Gastrocnemius medialis (tissue), 4 donors: Measurements from ENCODE around the gene MECR.

Source experiments
- CTCF ChIP-seq, 5 experiments: fragments of 450-650 bp in 3 of 5; fragments of 200-600 bp in 2 of 5; sonication (generic) in 2 of 5; IDR thresholded peaks in 4 of 5; conservative IDR thresholded peaks in 1 of 5; 1 replicate in 4 of 5; 2 replicates in 1 of 5; pipeline ENCODE4 v1.5.1; 2016 to 2019; ENCODE audit warnings: antibody characterized with exemption in 5 of 5, mild to moderate bottlenecking in 3 of 5, moderate library complexity in 3 of 5
- POLR2A ChIP-seq, 2 donors: fragments of 450-650 bp; IDR thresholded peaks; one replicate each; pipeline ENCODE4 v1.6.1; 2017; ENCODE audit warnings: antibody characterized with exemption in 2 of 2, mild to moderate bottlenecking in 2 of 2, moderate library complexity in 2 of 2

GRCh38 chr1:29249951-29250581 is 19.3 kb upstream of the MECR start:
- no peak for TF ChIP-seq CTCF (IDR thresholded peaks at IDR 0.05 in 4 of 5, conservative IDR thresholded peaks at IDR 0.05 in 1 of 5)
- no peak for TF ChIP-seq POLR2A (IDR thresholded peaks at IDR 0.05)
